Peyer's patch (tissue), 4 donors: ENCODE results near the gene ATF2. TPM values are rescaled to one million over a fixed set of nuclear protein-coding genes. Genes with fewer than 3 reads are reported as not detected.

ENCODE experiments used
- DNase-seq, 3 donors: peaks; one replicate each; pipeline ENCODE4 v3.0.0-alpha.2; 2017 to 2019
- H3K27ac ChIP-seq, 4 donors: fragments of 200-600 bp; sonication (generic); one replicate each; pipeline ENCODE4 v1.5.1; 2016 to 2019
- H3K27me3 ChIP-seq, 2 donors: fragments of 200-600 bp; sonication (generic); one replicate each; pipeline ENCODE4 v1.5.1; 2019
- H3K36me3 ChIP-seq, 3 donors: fragments of 200-600 bp; sonication (generic); one replicate each; pipeline ENCODE4 v1.5.1; 2016 to 2019
- H3K4me1 ChIP-seq, 4 donors: fragments of 200-600 bp; sonication (generic); one replicate each; pipeline ENCODE4 v1.5.1; 2016 to 2019
- H3K4me3 ChIP-seq, 4 donors: fragments of 200-600 bp; sonication (generic); 1 replicate in 3 of 4; 2 replicates in 1 of 4; pipeline ENCODE4 v1.5.1; 2016 to 2019; ENCODE audit warnings: mild to moderate bottlenecking in 1 of 4
- H3K9me3 ChIP-seq, 4 donors: fragments of 200-600 bp; sonication (generic); one replicate each; pipeline ENCODE4 v1.5.1; 2016 to 2019; ENCODE audit warnings: mild to moderate bottlenecking in 1 of 4
- POLR2A ChIP-seq, 2 donors: fragments of 450-650 bp; IDR thresholded peaks; one replicate each; pipeline ENCODE4 v1.5.1; 2017; ENCODE audit warnings: antibody characterized with exemption in 2 of 2, mild to moderate bottlenecking in 2 of 2, moderate library complexity in 2 of 2
- total RNA-seq, 4 donors: library from RNA; depleted of rRNA; stranded (reverse); fragments of >200 nt; gene quantifications; one replicate each; pipeline ENCODE4 v1.1.0, GENCODE V29; 2016
- TF ChIP-seq, protein P1 (sequence below), 6 experiments: fragments of 450-650 bp in 4 of 6; fragments of 200-600 bp in 2 of 6; sonication (generic) in 1 of 6; IDR thresholded peaks; one replicate each; pipeline ENCODE4 v1.5.1; 2017 to 2019; ENCODE audit warnings: antibody characterized with exemption in 6 of 6, mild to moderate bottlenecking in 3 of 6, moderate library complexity in 1 of 6

ATF2 gene
- total RNA-seq, 4 donors from 2014 or later: 46.8 to 54.5 (median 51.0) TPM

DNA sequence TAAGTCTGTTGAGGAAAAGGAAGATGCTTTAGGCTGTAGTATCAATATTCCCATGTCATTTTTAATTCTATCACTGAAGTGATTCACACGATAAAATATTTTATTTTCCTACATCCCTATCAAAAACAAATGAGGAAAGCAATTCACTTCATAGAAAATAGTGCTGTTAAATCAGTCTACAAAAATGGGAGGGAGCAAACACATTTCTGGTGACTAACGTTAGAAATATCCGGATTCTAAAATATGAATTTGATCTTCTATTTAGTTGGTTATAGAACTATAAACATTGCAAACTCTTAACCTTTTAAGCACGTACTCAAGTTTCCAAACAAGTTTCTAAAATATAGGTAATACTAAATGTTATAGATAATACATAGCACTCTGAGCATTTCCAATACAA is 20.8 kb downstream of the ATF2 start:
- Histone ChIP-seq H3K4me1 (no peaks in the 10 kb centered on the region), H3K4me3 (no peak overlapping the region), H3K36me3 (no peaks in the 10 kb centered on the region), H3K9me3 (no peaks in the 10 kb centered on the region), H3K27ac (no peak overlapping the region), H3K27me3 (no peaks in the 10 kb centered on the region)
- TF ChIP-seq POLR2A (IDR thresholded peaks at IDR 0.05): no peak
- TF ChIP-seq, protein P1, sequence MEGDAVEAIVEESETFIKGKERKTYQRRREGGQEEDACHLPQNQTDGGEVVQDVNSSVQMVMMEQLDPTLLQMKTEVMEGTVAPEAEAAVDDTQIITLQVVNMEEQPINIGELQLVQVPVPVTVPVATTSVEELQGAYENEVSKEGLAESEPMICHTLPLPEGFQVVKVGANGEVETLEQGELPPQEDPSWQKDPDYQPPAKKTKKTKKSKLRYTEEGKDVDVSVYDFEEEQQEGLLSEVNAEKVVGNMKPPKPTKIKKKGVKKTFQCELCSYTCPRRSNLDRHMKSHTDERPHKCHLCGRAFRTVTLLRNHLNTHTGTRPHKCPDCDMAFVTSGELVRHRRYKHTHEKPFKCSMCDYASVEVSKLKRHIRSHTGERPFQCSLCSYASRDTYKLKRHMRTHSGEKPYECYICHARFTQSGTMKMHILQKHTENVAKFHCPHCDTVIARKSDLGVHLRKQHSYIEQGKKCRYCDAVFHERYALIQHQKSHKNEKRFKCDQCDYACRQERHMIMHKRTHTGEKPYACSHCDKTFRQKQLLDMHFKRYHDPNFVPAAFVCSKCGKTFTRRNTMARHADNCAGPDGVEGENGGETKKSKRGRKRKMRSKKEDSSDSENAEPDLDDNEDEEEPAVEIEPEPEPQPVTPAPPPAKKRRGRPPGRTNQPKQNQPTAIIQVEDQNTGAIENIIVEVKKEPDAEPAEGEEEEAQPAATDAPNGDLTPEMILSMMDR (IDR thresholded peaks at IDR 0.05): no peak
- DNase-seq: no peak

DNA sequence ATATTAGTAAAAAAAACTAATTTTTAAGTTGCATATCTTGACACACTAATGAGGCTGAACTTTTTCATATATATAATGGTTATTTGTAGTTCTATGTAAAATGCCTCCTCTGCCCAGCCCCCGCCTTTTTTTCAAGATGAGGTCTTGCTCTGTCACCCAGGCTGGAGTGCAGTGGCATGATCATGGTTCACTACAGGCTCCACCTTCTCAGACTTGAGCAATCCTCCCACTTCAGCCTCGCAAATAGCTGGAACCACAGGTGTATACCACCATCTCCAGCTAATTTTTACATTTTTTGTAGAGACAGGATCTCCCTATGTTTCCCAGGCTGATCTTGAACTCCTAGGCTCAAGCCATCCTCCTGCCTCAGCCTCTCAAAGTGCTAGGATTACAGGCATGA is 24.3 kb downstream of the ATF2 start:
- Histone ChIP-seq H3K36me3 (no peaks in the 10 kb centered on the region), H3K27me3 (no peaks in the 10 kb centered on the region), H3K27ac (no peak overlapping the region), H3K4me1 (peaks cover 0 to 2% (median 0%) of the 10 kb centered on the region in 4 donors), H3K4me3 (no peak overlapping the region), H3K9me3 (no peaks in the 10 kb centered on the region)
- DNase-seq: no peak
- TF ChIP-seq, protein P1 (IDR thresholded peaks at IDR 0.05): no peak
- no peak for TF ChIP-seq POLR2A (IDR thresholded peaks at IDR 0.05)

DNA sequence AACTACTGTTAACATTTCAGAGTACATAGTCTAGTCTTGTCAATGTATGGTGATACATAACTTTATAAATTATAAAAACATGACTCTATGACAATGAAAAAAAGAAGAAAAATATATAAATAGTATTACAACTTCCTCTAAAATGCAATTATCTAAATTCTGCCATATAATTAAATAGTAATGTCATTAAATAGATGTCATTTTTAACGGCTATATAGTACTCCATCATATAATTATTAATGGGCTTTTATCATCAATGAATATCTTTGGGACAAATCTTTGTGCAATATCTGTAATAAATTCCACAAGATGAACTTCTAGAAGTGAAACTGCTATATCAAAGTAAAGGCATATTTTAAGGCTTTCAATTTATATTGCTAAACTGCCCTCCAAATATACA is 24.8 kb downstream of the ATF2 start:
- Histone ChIP-seq H3K36me3 (no peaks in the 10 kb centered on the region), H3K9me3 (no peaks in the 10 kb centered on the region), H3K27ac (no peak overlapping the region), H3K4me1 (peaks cover 0 to 7% (median 0%) of the 10 kb centered on the region in 4 donors), H3K27me3 (no peaks in the 10 kb centered on the region), H3K4me3 (no peak overlapping the region)
- DNase-seq: no peak
- no peak for TF ChIP-seq POLR2A (IDR thresholded peaks at IDR 0.05)
- TF ChIP-seq, protein P1 (IDR thresholded peaks at IDR 0.05): no peak

DNA sequence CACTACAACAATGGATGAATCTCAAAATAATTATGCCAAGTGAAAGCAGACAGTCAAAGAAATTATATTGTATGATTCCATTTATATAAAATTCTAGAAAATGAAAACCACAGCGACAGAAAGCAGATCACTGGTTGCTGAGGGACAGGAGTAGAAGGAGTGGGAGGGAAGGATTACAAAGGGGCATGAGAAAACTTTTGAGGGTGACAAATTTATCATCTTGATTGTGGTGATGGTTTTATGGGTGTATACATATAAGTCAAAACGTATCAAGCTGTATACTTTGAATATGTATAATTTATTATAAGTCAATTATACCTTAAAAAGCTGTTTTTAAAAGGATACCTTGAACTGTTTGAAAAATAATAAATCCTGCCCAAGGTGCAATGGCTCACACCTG is 27.7 kb downstream of the ATF2 start:
- TF ChIP-seq, protein P1 (IDR thresholded peaks at IDR 0.05): no peak
- no peak for TF ChIP-seq POLR2A (IDR thresholded peaks at IDR 0.05)
- Histone ChIP-seq H3K4me3 (no peak overlapping the region), H3K27me3 (no peaks in the 10 kb centered on the region), H3K9me3 (no peaks in the 10 kb centered on the region), H3K4me1 (peaks cover 0 to 20% (median 0%) of the 10 kb centered on the region in 4 donors), H3K27ac (no peak overlapping the region), H3K36me3 (no peaks in the 10 kb centered on the region)
- DNase-seq: no peak

DNA sequence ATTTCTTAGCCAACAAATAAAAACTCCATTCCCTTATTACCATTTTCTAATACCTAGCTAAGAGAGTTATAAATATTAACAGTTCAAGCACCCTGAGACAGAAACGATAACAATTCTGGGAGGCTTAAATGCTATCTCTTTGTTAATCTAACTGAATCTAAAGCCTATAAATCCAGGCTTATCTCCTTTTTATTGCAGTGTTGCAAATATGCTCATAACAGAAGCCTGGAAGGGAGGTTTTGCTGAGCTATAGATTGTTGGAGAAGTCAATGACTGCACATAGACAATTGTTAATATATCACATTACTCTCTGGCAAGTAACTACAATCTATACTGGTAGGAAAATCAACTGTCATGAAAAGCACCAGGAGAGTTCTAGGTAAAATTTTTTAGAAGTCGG is 30.2 kb downstream of the ATF2 start:
- DNase-seq: no peak
- Histone ChIP-seq H3K9me3 (no peaks in the 10 kb centered on the region), H3K4me1 (peaks cover 0 to 20% (median 0%) of the 10 kb centered on the region in 4 donors), H3K27me3 (no peaks in the 10 kb centered on the region), H3K4me3 (no peak overlapping the region), H3K36me3 (peaks cover 0 to 6% (median 0%) of the 10 kb centered on the region in 3 donors), H3K27ac (no peak overlapping the region)
- TF ChIP-seq, protein P1 (IDR thresholded peaks at IDR 0.05): no peak
- no peak for TF ChIP-seq POLR2A (IDR thresholded peaks at IDR 0.05)
